ENCODE data around the gene EHMT1.

Gene EHMT1

DNA sequence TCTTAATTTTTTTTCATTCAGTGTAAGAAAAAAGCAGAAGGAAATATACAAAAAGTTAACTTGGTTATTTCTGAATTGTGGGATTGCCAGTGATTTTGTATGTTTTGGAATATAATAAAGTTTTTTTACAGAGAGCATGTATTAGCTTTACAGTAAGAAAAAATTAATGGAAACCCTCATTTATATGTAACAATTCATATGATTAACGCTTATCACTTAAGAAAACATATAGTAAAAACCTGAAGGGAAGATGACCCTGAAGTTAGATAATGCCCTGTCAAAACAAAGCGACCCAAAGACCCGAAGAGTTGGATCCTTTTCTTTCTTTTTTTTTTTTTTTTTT lies 52.4 kb downstream of the EHMT1 start:
- DNase-seq (ENCODE audit: insufficient read length, low spot score) (no peak), FAIRE-seq (no peak)

DNA sequence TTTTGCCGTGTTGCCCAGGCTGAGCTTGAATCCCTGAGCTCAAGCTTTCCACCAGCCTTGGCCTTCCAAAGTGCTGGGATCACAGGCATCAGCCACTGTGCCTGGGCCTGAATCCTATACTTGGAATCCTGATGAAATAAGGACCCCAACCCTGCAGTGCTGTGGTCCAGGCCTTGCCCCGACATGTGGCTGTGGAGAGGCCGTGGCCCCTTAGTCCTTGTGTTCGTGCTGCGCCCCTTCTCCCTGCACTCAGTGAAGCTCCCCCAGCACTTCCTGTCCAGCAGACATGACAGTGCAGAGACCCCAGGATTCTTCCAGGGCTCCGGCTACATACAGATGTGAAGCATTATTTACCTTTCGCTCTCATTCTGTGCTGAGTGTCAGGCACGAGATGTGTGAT lies 52.9 kb downstream of the EHMT1 start:
- FAIRE-seq (no peak), DNase-seq (ENCODE audit: insufficient read length, low spot score) (no peak)

DNA sequence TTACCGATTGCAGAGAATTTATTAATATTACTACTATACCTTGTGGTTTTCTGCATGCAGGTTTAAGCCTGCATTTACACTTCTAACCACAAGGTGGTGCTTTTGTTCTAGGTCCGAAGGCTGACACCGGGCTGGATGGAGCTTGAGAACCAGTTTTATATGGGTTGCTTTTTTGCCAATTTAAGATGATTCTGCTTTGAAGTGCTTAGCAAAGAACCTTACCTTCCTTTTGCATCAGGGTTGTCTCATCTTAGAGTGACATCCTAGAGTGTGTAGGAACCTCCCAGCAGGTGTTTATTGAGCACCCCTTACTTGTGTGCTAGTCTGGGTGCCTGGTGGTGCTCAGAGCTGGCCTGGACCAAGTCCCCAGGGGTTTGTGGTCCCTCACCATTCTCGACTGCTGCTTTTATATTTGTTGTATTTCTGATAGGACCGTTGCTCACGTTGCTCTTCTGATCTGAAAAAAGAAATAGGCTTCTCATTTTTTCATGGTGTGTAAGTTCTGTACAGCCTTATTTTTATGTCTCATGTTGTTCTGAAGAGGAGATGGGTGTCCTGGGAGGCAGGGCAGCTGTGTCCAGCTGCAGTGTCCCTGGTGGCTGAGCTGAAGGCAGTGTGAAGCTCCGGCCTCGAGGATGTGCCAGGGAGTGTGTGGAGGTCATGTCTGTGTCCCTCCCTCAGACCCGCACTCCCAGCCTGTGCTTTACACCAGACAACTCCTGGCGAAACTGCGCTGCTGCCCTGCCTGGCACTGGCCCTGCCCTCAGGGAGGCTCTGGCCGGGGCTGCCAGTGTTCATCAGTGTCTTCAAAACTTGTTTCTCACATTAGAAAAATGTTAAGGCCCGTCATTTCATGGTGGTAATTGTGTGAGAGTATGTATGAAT lies 54.3 kb downstream of the EHMT1 start:
- FAIRE-seq (no peak), DNase-seq (ENCODE audit: insufficient read length, low spot score) (peak; percentile 67)

DNA sequence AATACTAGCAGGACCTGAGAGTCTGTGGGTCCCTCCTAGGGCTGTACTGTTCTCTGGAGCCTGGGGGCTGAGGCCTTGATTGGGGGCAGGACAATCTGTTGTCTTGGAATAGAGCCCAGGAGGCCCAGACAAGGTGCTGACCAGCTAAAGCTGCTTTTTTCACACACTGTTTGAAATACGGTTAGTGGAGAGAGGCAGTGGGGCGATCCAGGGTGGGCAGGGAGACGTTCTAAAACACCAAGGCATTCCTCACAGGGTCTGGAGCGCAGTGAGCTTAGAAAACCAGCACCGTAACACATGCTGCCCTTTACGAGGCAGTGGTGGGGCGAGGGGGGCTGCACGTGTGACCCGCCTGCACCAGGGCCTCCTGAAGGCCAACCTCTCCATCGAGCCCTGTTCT lies 55.1 kb downstream of the EHMT1 start:
- no peak for DNase-seq (ENCODE audit: insufficient read length, low spot score)
- no peak for FAIRE-seq

DNA sequence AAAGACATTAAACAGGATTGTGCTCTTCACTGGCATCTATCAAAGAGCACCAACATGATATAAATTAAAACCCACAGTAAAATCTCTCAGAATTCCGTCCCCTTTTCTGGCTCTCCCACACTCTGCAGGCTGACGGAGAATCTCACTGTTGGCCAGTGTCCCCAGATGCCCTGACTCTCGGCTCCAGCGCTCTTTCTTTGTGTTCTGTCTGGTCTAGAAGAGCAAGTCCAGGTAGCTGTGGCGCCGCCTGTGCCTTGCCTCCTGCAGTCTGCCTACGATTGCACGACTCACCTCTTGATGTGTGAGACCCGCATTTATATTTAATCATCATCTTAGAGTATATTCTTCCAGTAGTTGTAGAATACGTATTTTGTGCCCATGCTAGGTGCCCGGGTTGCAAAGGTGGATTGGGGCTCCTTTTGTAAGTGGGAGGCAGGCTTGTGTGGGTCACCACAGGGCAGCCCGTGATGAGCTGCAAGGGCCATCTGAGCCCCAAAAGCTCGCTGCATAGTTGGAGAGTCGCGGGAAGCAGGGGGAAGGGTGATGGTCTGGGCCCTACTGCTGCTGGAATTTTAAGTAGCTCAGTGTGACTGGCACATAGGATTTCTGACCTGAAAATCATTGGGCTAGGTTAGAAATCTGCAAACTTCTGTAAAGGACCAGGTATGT lies 55.6 kb downstream of the EHMT1 start:
- DNase-seq (ENCODE audit: insufficient read length, low spot score): no peak

DNA sequence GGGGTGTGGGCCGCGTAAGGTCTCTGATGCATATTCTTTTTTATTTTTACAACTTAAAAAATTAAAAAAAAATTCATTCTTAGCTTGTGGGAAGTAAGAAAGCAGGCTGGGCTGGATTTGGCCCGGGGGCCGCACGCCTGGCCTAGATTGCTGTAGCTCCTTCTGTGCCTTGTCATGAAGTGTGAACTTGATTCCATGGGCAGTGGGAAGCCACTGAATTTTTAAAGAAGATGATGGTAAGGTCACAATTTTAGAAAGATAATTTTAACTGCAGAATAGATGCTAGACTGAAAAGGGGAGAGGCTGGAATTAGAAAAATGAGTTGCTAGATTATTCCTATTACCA lies 56.1 kb downstream of the EHMT1 start:
- no peak for FAIRE-seq
- DNase-seq (ENCODE audit: insufficient read length, low spot score): no peak

More for the DNA sequence above, 55.6 kb downstream of the EHMT1 start:
- FAIRE-seq: no peak

DNA sequence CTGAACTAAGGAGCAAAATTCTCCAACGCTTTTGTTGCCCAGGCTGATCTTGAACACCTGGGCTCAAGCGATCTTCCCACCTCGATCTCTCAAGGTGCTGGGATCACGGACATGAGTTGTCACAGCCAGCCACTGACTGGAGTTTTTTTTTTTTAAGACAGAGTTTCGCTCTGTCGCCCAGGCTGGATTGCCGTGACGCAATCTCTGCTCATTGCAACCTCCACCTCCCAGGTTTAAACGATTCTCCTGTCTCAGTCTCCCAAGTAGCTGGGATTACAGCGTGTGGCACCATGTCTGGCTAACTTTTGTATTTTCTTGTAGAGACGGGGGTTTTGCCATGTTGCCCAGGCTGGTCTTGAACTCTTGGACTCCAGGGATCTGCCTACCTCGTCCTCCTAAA lies 58.2 kb downstream of the EHMT1 start:
- FAIRE-seq: no peak
- DNase-seq (ENCODE audit: insufficient read length, low spot score): no peak

DNA sequence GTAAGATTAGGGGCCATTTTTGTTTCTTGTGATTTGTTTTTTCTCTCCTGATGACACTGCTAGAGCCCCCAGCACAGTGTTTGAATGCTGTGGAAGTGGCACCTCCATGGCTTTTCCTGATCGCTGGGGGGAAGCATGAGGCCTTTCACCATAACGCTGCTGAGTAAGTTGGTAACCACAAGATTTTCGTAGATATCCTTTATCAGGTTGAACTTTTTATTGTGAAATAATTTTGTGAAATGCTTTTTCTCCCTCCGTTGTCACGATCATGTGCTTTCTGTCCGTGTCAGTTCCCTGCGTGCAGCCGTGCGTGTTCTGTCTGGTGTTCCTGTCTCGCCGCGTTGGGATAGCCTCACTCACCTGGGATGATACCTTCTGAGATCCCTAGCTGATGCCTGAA lies 59.4 kb downstream of the EHMT1 start:
- no peak for FAIRE-seq

DNA sequence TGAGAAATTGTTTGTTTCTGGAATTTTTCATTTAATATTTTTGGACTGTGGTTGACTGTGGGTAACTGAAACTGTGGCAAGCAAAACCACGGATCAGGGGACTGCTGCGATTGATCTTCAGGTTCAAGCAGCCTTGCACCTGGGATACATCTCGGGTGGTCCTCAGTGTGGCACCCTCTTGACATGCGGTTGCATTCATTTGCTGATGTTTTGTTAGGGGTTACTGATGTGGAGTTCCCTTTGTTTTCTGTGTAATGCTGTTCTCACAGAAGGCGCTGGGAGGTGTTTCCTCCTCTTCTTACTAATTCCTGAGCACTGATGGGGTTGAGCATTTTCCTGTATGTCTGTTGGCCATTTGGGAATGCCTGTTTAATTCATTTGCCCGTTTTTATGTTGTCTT lies 60.4 kb downstream of the EHMT1 start:
- no peak for DNase-seq (ENCODE audit: insufficient read length, low spot score)
- FAIRE-seq: no peak

More for the DNA sequence above, 59.4 kb downstream of the EHMT1 start:
- no peak for DNase-seq (ENCODE audit: insufficient read length, low spot score)

DNA sequence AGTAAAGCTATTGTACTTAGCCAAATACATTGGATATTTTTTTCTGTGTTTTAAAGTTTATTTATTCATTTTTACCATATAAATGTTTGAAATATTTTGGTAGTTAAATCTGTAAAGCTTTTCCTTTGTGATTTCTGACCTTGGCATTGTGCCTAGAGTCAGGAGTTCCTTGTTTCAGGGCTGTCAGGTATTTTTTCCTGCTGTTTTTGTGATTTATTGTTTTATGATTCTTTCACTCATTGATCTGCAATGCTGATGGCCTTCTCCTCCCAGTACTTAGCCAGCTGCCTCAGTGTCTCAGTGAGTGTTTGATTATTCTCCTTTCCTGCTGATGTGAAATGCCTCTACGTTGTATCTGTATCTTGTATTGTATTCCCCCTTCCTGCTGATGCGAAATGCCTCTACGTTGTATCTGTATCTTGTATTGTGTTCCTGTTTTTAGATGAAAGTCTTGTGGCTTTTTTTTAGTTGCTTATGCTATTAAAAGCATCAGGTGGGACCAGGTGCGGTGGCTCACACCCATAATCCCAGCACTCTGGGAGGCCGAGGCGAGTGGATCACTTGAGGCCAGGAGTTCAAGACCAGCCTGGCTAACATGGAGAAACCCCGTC lies 61.0 kb downstream of the EHMT1 start:
- FAIRE-seq (no peak), DNase-seq (ENCODE audit: insufficient read length, low spot score) (no peak)

DNA sequence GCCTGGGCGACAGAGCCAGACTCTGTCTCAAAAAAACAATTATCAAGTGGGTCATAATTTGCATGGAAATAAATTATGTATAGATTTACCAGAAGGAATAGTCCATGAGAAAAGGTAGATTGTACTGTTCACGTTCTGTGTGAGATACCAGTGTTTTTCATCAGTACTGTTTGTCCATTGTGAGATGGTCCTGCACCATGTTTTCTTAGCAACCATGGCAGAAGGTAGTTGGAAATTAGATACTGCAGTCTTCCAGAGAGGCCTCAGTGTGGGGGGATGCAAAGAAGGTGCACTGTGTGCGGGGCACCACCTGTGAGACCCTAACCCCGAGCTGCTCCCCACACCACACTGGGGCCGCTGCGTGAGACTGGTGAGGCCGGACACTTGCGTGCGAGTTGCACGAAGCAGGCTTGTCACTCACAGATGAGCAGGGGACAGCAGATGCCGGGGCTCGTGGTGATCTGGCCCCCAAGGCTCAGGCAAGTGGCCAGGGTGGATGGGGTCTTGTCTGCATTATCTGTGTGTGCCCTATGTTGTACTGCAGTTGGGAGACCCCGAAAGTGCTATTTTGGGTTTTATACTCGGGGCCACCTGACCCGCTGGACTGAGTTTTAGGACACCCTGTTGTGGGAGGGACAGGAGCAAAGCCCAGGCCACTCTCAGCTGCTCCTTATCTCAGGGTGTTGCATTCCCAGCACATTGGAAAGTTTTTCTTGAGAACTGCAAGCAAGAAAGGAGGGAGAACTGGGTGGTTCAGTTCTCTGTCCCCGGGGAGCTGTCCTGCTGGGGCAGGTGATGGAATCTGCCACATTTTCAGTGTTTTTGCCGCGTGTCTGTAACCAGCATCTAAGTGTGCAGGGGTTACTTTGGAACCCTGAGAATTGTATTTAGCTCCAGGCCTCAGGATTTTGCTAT lies 61.9 kb downstream of the EHMT1 start:
- no peak for FAIRE-seq

DNA sequence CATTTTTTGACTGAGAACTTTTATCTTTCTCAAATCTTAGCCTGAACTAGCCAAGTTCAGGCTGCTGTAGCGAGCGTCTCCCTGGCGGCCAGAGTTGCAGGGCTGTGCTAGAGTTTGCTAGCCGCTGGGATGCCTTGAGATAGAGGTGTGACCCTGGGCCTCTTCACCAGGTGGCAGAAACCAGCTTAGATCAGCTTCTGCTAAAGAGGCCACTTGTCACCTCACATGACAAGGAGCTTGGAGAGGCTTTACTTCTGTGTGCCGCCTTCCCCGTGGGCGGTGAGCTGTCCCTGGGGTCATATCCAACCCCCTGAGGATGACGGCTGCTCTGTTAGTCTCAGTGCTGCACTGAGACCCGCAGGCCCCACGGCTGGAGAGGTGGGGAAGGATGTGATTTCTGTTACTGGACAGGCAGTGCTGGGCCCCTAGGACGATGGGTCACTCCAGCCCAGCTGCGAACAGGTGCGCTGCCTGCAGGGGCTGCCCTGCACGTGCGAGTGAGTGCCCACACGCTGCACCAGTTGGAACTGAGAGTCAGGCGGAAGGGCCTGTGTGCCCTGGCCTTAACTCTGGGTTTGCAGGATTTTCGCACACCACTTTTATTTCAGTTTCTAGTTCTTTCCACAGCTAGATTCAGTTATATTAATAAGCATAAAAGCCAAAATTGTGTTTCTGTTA lies 63.8 kb downstream of the EHMT1 start:
- FAIRE-seq (no peak), DNase-seq (ENCODE audit: insufficient read length, low spot score) (no peak)

More for the DNA sequence above, 61.9 kb downstream of the EHMT1 start:
- DNase-seq (ENCODE audit: insufficient read length, low spot score): no peak

DNA sequence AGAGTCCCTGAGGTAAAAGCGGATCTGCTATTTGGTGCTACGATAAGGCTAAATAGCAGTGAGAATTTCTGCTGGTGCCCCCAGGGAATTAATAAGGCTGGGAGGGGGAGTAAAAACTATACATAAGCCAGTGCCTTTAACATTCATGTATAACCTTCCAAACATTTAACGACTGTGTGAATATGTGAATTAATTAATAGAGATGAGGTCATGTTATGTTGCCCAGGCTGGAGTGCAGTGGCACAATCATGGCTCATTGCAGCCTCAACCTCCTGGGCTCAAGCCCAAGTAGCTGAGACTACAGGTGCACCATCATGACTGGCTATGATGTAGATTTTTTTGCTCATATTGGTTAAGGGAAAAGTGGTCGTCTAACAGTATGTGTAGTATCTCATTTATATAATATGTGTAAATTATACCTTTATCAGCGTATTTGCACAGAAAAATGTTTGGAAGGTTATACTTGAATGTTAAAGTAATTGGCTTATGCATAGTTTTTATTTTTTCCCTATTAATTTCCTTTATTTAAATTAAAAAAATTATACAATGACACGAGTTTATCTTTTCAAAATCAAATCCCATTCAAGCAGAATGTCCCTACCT lies 64.6 kb downstream of the EHMT1 start:
- no peak for DNase-seq (ENCODE audit: insufficient read length, low spot score)
- FAIRE-seq: no peak

DNA sequence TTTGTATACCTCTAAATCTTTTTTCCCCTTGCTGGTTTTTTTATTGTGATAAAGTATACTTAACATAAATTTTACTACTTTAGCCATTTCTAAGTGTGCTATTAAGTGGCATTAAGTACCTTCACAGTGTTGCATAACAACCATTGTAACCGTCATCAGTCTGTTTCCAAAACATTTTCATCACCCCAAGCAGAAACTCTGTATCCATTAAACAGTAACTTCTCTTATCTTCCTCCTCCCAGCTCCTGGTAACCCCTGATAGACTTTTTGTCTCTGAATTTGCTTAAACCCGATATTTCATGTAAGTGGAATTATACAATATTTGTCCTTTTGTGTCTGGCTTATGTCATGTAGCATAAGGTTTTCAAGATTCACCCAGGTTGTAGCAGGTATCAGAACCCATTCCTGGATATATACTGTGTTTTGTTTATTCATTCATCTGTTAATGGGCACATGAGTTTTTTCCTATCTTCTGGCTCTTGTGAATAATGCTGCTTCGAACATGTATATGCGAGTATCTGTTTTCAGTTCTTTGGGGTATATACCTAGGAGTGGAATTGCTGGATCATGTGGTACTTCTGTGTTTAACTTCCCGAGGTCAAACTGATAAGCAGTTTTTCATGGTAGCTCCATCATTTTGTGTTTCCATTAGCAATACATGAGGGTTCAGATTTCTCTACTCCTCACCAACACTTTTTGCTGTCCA lies 66.4 kb downstream of the EHMT1 start:
- no peak for DNase-seq (ENCODE audit: insufficient read length, low spot score)
- no peak for FAIRE-seq

DNA sequence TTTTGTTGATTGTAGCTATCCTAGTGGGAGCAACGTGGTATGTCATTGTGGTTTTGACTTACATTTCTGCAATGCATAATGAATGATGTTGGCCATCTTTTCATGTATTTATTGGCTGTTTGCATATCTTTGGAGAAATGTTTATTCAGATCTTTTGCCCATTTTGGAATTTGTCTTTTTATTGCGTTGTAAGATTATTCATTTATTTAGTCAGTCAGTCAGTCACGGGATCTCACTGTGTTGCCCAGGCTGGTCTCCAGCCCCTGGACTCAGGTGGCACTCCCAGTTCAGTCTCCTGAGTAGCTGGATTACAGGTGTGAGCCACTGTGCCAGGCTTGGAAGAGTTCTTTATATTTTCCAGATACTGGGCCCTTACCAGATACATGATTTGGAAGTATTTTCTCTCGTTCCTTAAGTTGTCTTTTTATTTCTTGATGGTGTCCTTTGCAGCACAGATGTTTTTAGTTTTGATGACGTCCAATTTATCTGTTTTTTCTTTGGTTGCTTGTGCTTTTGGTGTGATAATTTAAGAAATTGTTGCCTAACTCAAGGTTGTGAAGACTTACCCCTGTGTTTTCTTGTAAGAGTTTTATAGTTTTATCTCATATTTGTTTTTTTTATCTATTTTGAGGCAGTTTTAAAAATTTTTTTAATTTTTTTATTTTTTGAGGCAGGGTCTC lies 67.1 kb downstream of the EHMT1 start:
- FAIRE-seq (no peak), DNase-seq (ENCODE audit: insufficient read length, low spot score) (no peak)

DNA sequence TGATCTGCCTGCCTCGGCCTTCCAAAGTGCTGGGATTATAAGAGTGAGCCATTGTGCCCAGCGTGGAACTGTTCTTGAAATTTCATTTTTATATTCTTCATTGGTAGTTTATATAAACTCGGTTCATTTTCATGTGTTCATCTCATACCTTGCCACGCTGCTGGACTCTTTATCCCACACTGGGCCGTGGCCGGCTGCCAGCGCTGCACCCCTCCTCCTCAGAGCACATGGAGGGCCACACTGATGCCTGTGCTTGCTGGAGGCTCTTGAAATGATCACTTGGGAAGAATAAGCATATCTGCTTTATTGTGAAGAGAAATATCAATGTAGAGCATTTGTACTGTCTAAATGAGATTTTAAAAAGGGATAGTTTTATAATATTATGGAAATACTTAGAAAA lies 69.5 kb downstream of the EHMT1 start:
- no peak for DNase-seq (ENCODE audit: insufficient read length, low spot score)
- FAIRE-seq: no peak

DNA sequence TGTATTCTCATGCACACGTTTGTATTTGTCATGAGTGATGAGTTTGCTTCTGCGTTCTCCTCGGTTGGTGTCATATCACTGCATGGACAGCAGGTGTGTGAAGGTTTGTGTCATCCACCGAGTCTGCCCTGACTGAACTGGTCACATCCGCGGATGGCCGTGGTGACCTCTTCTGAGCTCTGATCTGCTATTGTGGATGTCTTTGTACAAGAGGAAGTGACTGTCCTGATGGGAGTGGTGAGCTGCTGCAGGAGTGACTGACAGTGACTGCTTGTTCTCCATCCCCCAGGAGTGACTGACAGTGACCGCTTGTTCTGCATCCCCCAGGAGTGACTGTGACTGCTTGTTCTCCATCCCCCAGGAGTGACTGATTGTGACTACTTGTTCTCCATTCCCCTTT lies 69.9 kb downstream of the EHMT1 start:
- FAIRE-seq (no peak), DNase-seq (ENCODE audit: insufficient read length, low spot score) (no peak)

DNA sequence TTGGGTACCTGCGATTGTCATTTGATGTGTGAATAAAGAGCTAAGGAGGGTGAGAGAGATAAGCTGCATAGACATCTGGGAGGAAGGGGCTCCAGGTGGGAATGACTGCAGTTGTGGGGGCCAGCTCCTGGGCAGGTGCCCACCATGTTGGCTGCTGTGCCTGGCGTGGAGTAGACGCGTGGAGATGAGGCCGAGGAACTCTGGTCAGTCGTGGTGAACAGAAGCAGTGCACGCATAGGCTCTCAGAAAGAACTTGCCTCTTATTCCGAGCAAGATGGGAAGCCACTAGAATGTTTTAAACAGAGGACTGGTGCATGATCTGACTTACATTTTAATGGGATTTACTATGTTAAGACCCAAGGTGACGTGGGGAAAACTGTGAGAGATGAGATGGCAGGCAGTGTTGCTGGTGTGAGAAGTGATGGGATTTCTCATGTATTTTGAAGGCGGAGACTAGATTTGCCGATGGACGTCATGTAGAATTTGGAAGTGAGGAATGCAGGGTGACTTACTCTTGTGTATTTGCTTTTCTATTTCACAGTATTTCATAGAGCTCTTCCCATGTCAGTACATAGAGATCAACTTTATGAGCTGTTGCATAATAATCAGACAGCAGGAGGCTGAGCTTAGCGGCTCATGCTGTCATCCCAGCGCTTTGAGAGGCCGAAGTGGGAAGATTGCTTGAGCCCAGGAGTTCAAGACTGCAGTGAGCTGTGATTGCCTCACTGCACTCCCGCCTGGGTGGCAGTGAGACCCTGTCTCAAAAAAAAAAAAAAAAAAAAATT lies 71.1 kb downstream of the EHMT1 start:
- FAIRE-seq (no peak), DNase-seq (ENCODE audit: insufficient read length, low spot score) (no peak)
